Subcutaneous adipose tissue (tissue), 4 donors: Measurements from ENCODE around the gene ADGRA1. TPM values are rescaled to one million over a fixed set of nuclear protein-coding genes. Genes with fewer than 3 reads are reported as not detected.

Source experiments
- total RNA-seq, 4 donors: library from RNA; depleted of rRNA; stranded (reverse); fragments of >200 nt; gene quantifications; one replicate each; pipeline ENCODE4 v1.1.0, GENCODE V29; 2016
- TF ChIP-seq, protein P1 (sequence below): fragments of 450-650 bp; IDR thresholded peaks from one replicate; pipeline ENCODE4 v1.5.1; 2016; ENCODE audit warnings: low read depth, mild to moderate bottlenecking, control low read depth, antibody characterized with exemption, moderate library complexity

Gene ADGRA1
- total RNA-seq, 4 donors from 2014 or later, result 0.38 TPM; not detected in 3

GRCh38 chr10:133048926-133049325 lies 38.8 kb upstream of the ADGRA1 start:
- TF ChIP-seq, protein P1, sequence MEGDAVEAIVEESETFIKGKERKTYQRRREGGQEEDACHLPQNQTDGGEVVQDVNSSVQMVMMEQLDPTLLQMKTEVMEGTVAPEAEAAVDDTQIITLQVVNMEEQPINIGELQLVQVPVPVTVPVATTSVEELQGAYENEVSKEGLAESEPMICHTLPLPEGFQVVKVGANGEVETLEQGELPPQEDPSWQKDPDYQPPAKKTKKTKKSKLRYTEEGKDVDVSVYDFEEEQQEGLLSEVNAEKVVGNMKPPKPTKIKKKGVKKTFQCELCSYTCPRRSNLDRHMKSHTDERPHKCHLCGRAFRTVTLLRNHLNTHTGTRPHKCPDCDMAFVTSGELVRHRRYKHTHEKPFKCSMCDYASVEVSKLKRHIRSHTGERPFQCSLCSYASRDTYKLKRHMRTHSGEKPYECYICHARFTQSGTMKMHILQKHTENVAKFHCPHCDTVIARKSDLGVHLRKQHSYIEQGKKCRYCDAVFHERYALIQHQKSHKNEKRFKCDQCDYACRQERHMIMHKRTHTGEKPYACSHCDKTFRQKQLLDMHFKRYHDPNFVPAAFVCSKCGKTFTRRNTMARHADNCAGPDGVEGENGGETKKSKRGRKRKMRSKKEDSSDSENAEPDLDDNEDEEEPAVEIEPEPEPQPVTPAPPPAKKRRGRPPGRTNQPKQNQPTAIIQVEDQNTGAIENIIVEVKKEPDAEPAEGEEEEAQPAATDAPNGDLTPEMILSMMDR, result no peak

GRCh38 chr10:133049639-133050038 lies 38.1 kb upstream of the ADGRA1 start:
- TF ChIP-seq, protein P1, result no peak

DNA sequence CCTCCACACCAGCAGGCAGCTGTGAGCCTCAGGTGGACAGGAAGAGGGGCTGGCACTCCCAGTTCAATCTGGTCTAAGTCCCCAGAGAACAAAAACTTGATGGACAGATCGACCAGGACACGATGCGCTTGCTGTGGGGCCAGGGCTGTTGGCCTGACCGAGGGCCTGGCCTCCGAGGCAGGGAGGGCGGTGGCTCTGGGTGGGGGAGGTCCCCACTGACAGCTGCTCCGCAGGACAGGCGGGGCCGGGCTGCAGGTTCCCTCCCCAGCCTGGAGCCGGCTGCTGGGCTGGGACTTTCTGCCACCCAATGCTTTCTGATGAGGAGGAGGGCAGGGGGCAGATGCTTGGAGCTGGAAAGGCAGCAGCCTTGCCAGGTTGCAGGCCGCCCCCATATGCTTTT lies 37.4 kb upstream of the ADGRA1 start:
- TF ChIP-seq, protein P1, result no peak

- TF ChIP-seq, protein P1, result no peak
Measured at GRCh38 chr10:133052076-133052475, 35.6 kb upstream of the ADGRA1 start.

GRCh38 chr10:133055470-133055869 lies 32.3 kb upstream of the ADGRA1 start:
- TF ChIP-seq, protein P1, result no peak

DNA sequence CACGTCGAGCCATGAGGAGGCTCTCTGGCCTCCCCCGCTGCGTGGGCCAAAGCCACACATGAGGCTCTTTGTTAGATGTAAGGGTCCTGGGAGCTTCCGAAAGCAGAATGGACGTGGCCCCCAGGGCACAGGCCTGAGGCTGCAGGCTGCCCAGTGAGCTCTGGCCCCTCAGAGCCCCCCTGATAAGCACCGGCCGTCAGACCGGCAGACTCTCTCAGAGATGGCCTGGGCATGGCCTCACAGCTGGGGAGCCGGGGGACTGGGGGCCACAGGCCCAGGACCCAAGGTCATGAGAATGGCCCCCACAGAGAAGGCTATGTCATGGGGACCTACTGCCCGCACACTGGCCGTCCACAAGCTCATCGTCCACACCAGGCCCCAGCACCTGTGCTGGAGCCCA lies 31.7 kb upstream of the ADGRA1 start:
- TF ChIP-seq, protein P1, result no peak

DNA sequence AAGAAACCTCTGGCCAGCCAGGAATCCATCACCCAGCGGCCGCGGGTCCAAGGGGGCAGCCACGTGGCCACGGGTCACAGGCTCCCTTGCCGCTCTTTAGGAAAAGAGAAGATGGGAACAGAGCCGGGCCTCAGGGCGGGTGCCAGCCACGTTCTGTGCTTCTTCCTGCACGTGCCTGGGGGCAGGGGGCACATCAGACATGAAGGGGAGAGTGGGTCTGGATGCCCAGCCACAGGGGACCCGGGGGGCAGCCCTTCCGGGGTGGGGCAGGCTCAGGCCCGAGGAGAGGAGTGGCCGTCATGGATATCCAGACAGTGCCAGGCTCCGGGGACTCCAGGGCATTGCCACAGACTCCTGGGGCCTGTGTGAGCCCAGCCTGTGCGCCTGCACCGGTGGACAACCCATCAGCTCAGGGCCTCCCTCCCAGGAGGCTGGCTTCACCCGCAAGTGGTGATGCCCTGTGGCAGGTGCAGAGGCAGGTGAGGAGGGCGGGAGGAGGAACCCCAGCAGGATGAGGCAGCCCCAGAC lies 31.0 kb upstream of the ADGRA1 start:
- TF ChIP-seq, protein P1, result no peak
